Measurements from ENCODE around the gene TP53I13.
"Not testable (repeated sequence)": the region's sequence is repeated elsewhere in the genome, so short reads cannot be mapped to it uniquely, and the experiment has no call there.

The TP53I13 gene, protein sequence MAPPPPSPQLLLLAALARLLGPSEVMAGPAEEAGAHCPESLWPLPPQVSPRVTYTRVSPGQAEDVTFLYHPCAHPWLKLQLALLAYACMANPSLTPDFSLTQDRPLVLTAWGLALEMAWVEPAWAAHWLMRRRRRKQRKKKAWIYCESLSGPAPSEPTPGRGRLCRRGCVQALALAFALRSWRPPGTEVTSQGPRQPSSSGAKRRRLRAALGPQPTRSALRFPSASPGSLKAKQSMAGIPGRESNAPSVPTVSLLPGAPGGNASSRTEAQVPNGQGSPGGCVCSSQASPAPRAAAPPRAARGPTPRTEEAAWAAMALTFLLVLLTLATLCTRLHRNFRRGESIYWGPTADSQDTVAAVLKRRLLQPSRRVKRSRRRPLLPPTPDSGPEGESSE

GRCh38 chr17:29568331-29569244 lies at the start of gene TP53I13:
TSS of gene TP53I13 (plus strand) at chr17:29568701. CDS start at chr17:29568759, 58 bp downstream.
- DNase-seq (ENCODE audit: low read depth), result no peak

DNA sequence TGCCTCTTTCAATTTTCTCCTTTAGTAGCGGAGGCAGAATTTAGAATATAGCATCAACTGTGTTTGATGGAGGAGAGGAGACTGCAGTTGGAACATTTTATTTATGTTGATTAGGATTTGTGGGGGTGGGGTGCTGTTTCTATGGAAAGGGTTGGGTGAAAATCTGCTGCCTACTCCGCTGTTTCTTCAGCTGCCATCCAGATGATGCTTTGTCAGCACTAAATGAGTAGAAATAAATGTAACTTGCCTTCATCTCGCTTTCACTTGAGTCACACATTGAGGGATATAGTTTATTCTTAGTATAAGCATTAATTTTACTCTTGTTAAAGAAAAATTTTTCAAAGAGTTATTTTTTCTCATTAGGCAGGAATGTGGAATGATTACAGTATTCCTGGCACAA lies 43.8 kb upstream of the TP53I13 start:
- DNase-seq (ENCODE audit: low read depth), result no peak

GRCh38 chr17:29526322-29526721 lies 42.2 kb upstream of the TP53I13 start:
- DNase-seq (ENCODE audit: low read depth), result no peak

- no peak for DNase-seq (ENCODE audit: low read depth)
Measured at GRCh38 chr17:29533976-29534375, 34.5 kb upstream of the TP53I13 start.

GRCh38 chr17:29544066-29544465 lies 24.4 kb upstream of the TP53I13 start:
- DNase-seq (ENCODE audit: low read depth), result no peak

DNA sequence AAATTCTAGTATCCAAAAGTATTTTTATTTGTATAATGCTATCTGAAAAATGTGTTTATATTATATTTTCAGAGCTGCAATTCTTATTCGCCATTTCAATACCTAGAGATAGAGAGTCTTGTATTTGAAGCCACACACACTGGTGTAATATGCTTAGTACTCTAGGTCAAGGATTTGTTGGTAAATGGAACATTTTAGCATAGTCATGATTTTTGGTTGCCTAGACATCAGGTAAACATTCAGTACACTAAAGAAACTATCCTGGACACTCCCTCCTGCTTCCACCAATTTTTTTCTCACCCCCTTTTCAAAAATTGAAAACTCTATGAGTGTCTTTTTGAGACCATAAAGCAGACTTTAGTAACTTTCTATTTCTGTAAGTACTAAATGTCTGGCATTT lies 22.4 kb upstream of the TP53I13 start:
- DNase-seq (ENCODE audit: low read depth), result no peak

GRCh38 chr17:29546830-29547229 lies 21.7 kb upstream of the TP53I13 start:
- DNase-seq (ENCODE audit: low read depth), result no peak

- DNase-seq (ENCODE audit: low read depth), result no peak
Measured at GRCh38 chr17:29549177-29549923, 19.2 kb upstream of the TP53I13 start.

GRCh38 chr17:29555840-29556239 lies 12.7 kb upstream of the TP53I13 start:
- no peak for DNase-seq (ENCODE audit: low read depth)

- DNase-seq (ENCODE audit: low read depth), result no peak
Measured at GRCh38 chr17:29557085-29557738, 11.3 kb upstream of the TP53I13 start.

DNA sequence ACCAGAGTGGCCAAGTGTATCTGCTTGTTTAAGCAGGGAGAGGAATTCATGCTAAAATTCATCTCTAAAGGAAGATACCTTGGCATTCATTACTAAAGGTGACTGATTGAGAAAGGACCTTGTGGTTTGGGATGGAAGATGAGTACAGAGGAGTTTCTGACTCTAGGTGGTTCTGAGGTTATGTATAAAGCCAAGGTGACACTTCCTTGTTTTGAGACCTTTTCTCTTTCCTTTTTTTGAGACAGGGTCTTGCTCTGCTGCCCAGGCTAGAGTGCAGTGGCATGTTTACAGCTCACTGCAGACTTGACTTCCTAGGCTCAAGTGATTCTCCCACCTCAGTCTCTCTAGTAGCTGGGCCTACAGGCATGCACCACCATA lies 10.8 kb upstream of the TP53I13 start:
- no peak for DNase-seq (ENCODE audit: low read depth)

GRCh38 chr17:29558139-29558538 lies 10.4 kb upstream of the TP53I13 start:
- not testable (repeated sequence) for DNase-seq (ENCODE audit: low read depth)

DNA sequence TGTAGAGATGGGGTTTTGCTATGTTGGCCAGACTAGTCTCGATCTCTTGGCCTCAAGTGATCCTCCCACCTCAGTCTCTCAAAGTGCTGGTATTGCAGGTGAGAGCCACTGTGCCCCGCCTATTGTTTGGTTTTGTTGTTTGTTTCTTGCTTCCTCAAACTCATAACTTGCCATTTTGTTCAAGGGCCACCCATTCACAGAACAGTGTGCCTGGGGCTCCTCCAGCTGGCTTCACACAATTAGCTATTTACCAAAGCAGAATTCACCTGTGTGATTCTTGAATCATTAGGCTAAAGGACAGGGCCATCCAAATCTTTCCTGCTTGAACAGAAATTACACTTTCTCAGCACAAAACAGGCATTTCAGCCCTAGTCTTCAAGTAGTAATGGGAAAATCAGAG lies 8.9 kb upstream of the TP53I13 start:
- DNase-seq (ENCODE audit: low read depth), result no peak

GRCh38 chr17:29560316-29560715 lies 8.2 kb upstream of the TP53I13 start:
- DNase-seq (ENCODE audit: low read depth), result no peak

DNA sequence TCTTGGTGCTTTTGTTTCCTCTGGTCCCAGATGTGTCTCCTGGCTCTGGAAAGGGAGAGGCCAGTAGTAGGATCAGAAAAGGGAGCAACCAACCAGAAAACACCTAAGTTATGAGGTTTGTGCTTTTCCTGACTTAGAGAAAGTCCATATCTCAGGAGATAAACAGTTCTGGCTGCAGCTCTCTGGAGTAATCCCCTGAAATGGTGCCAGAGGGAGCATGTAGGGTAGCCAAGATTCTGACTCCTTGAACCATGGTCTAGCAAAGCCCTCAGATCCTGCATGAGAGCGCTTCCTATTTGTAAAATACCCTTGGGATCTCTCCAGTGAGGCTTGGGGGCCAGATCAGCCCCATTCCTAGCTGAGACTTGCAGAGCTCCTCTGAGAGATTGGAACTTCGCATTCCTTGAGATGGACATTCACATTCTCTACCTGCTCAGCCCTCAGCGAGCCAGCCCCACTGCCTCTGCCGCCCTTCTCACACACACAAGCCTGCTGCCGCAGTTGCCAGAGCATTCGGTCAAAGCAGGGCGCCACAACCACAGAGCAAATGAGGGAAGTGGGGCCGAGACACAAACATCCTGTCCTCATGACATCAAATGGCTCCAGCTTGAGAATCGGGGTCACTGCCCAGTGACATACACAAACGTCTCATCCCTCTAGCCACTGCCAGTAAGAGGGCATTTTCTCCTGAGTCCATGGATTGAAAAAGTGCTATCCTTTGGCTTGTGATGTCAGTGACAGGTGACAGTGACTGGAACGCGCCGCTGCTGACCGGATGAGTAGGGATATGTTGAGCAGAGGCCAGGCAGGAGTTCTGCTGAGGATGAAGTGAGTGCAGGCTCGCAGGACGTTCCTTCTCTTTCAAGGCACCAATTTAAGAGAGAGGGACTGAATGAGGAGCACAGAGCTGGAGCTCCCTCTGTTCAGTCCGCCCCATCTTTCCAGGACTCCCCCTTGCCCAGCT lies 6.7 kb upstream of the TP53I13 start:
- no peak for DNase-seq (ENCODE audit: low read depth)

- DNase-seq (ENCODE audit: low read depth), result no peak
Measured at GRCh38 chr17:29562615-29563014, 5.9 kb upstream of the TP53I13 start.

DNA sequence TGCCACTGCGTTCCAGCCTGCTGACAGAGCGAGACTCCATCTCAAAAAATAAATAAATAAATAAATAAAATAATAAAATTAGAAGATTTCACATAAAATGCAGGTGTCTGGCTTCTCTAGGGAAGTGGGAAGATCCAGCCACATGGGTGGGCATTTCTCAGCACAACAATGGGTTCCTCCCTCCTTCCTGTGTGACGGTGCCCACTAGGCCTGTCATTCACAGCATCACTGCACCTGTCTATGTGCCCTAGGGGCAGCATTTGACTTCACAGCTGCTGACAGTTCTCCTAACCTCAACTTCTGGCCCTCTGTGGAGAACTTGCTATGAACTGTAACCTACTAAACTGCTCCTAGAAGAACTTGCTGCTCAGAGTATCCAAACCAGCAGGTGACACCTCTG lies 4.7 kb upstream of the TP53I13 start:
- DNase-seq (ENCODE audit: low read depth), result no peak

GRCh38 chr17:29565643-29566472 lies 2.6 kb upstream of the TP53I13 start:
- no peak for DNase-seq (ENCODE audit: low read depth)

DNA sequence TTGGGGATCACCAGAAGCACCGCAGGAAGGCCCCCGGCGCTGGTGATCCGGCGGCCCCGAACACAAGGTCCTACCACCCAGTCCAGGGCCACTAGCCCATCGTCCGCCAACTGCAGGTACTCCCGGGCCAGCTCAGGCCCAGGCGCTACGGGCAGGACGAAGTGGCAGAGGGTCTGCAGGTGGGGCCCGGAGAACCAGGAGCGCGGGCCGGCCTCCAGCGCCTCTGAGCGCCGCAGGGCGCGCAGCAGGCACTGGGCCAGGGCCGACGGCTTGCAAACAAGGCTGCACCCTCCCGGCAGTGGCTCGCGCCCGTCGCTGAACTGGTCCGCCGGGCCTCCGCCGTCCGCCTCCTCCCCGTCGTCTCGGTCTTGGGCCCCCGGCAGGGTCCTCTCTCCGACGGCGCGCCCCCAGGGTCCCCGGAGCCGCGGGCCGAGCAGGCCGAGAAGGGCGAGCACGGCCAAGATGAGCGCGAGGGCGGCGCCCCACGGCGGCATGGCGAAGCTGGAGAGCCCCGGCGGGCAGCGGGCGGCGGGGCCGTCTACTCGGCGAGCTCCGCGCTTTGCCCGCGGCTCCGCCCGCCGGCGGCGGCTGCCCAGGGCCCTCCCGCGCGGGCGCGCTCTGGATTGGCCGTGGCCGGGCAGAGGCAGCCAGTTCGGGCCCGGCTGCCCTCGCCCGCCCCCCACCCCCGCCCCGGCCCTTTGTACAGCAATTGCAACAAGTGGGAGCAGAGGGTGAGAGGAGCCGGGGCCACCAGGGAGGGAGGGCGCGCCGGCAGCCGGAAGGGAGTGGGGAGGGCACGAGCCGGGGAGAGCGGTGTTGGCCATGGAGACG lies 1.8 kb upstream of the TP53I13 start, which contains the start of gene ABHD15:
ABHD15 (minus strand) TSS at position 565 of the 831 bp plus-strand sequence; CDS start at position 494, 71 bp downstream.
- DNase-seq (ENCODE audit: low read depth), result no peak

Data from non-pigmented ciliary epithelial cell (primary cell).